ENCODE results near the gene RIPK3.

GRCh38 chr14:24293525-24293924 is 46.3 kb downstream of the RIPK3 start:
- TF ChIP-seq, protein P1, sequence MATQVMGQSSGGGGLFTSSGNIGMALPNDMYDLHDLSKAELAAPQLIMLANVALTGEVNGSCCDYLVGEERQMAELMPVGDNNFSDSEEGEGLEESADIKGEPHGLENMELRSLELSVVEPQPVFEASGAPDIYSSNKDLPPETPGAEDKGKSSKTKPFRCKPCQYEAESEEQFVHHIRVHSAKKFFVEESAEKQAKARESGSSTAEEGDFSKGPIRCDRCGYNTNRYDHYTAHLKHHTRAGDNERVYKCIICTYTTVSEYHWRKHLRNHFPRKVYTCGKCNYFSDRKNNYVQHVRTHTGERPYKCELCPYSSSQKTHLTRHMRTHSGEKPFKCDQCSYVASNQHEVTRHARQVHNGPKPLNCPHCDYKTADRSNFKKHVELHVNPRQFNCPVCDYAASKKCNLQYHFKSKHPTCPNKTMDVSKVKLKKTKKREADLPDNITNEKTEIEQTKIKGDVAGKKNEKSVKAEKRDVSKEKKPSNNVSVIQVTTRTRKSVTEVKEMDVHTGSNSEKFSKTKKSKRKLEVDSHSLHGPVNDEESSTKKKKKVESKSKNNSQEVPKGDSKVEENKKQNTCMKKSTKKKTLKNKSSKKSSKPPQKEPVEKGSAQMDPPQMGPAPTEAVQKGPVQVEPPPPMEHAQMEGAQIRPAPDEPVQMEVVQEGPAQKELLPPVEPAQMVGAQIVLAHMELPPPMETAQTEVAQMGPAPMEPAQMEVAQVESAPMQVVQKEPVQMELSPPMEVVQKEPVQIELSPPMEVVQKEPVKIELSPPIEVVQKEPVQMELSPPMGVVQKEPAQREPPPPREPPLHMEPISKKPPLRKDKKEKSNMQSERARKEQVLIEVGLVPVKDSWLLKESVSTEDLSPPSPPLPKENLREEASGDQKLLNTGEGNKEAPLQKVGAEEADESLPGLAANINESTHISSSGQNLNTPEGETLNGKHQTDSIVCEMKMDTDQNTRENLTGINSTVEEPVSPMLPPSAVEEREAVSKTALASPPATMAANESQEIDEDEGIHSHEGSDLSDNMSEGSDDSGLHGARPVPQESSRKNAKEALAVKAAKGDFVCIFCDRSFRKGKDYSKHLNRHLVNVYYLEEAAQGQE (IDR thresholded peaks at IDR 0.05) = no peak
- TF ChIP-seq, protein P2, sequence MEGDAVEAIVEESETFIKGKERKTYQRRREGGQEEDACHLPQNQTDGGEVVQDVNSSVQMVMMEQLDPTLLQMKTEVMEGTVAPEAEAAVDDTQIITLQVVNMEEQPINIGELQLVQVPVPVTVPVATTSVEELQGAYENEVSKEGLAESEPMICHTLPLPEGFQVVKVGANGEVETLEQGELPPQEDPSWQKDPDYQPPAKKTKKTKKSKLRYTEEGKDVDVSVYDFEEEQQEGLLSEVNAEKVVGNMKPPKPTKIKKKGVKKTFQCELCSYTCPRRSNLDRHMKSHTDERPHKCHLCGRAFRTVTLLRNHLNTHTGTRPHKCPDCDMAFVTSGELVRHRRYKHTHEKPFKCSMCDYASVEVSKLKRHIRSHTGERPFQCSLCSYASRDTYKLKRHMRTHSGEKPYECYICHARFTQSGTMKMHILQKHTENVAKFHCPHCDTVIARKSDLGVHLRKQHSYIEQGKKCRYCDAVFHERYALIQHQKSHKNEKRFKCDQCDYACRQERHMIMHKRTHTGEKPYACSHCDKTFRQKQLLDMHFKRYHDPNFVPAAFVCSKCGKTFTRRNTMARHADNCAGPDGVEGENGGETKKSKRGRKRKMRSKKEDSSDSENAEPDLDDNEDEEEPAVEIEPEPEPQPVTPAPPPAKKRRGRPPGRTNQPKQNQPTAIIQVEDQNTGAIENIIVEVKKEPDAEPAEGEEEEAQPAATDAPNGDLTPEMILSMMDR (IDR thresholded peaks at IDR 0.05; ENCODE audit: low read depth, low read length, missing input control) = no peak
- TF ChIP-seq JUND (IDR thresholded peaks at IDR 0.05) = no peak
- TF ChIP-seq SP1 (IDR thresholded peaks at IDR 0.05) = no peak
- no peak for TF ChIP-seq RAD21 (IDR thresholded peaks at IDR 0.05)
- no peak for TF ChIP-seq YY1 (IDR thresholded peaks at IDR 0.05)
- TF ChIP-seq EGR1 (IDR thresholded peaks at IDR 0.05; ENCODE audit: low read depth in 2 of 2) = no peak
- TF ChIP-seq TAF1 (conservative IDR thresholded peaks at IDR 0.05) = no peak

Data from liver (tissue), 3 donors.